T-helper 22 cell (primary cell): ENCODE results near the gene CLCN7.
"Not testable (repeated sequence)": the region's sequence is repeated elsewhere in the genome, so short reads cannot be mapped to it uniquely, and the experiment has no call there.

Experiments used
- DNase-seq: peaks from one replicate; pipeline ENCODE4 v3.0.0-alpha.2; 2020; ENCODE audit warnings: low read depth

The CLCN7 gene

DNA sequence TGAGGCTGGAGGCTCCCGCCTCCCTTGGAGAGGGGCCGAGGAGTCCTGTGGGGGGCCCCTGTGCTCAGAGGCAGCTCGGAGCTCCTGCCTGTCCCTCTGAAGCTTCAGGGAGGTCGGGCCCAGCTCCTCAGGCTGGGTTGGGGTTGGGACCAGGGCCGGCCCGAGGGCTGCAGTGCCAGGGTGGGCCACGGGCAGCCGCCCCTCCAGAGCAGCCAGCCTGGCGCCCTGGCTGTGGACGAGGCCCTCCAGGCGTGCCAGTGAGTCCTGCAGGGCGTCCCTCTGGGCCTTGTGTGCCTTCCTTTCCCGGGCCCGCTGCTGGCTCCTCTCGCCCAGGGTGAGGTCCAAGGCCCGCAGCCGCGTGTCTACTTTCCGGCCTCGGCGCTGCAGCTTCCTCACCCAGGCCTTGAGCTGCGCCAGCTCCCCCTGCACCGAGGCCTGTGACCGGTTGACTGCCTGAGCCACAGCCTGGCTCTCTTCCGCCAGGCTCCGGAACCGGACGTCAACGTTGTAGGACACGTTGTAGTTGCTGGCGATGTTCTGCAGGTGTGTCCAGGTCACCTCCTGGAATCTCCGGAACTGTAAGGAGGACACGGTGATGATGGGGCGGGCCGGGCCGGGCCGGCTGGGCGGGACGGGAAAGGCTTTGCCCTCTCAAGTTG lies 12.7 kb upstream of the CLCN7 start:
- DNase-seq, result no peak

DNA sequence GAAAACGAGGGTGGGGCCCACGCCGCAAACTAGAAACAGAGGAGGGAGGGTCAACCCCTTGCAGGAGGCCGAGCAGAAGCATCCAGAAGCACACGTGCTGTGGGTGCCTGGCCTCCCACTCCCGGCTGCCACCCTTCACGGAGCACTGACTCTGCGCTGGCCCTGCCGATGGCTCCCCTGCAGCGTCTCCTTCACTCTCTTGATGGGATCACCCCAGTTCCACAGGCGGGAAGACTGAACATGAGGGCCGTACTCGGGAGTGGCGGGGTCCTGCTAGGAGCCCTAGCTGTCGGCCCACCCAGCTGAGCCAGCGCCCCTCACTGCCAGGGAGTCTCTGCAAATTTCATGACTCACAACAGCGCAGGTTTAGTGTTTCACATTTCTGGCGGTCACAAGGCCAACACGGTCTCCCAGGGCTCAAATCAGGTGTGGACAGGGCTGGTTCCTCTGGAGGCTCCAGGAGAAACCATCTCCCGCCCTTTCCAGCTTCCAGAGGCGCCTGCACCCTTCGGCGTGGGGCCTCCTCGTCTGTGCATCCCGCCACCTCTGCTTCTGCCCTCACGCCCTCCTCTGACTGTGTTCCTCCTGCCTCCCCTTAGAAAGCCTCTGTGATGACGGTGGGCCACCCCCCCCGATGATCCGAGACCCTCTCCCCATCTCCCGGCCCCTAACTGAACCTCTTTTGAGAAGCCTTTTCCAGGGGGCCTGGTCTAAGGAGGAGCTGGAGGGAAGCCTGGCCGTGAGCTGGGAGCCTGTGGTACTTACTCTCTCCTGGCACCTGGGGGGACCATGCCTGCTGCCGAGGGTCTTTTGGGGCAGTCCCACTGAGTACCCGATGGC lies 11.9 kb upstream of the CLCN7 start:
- DNase-seq, result no peak

DNA sequence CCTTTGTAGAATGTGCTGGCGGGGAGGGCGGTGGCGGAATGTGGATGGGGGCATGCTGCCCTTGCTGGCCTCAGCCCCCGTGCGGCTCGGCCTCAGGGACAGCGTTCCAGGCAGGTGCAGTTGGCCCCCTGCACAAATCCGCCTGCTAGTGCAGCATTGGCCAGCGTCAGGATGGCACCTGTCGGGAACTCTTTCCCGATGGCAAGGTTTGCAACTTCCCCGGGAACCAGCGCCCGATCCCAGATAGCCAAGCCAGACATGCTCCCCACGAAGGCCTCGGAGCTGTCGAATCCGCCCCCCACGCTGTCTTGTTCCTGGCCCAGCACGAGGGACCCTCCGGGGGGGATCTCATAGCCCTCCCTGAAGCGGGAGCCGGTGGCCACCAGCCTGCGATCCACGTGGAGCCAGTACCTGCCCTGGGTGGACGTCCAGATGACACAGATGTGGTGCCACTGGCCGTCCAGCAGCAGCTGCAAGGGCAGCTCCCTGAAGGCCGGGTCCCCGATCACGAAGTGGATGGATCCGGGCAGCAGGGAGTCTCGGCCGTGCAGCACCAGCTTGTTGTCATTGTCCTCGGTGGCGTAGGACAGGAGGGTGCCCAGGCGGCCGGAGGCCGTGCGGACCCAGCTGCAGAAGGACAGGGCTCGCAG lies 11.1 kb upstream of the CLCN7 start:
- DNase-seq, result no peak

DNA sequence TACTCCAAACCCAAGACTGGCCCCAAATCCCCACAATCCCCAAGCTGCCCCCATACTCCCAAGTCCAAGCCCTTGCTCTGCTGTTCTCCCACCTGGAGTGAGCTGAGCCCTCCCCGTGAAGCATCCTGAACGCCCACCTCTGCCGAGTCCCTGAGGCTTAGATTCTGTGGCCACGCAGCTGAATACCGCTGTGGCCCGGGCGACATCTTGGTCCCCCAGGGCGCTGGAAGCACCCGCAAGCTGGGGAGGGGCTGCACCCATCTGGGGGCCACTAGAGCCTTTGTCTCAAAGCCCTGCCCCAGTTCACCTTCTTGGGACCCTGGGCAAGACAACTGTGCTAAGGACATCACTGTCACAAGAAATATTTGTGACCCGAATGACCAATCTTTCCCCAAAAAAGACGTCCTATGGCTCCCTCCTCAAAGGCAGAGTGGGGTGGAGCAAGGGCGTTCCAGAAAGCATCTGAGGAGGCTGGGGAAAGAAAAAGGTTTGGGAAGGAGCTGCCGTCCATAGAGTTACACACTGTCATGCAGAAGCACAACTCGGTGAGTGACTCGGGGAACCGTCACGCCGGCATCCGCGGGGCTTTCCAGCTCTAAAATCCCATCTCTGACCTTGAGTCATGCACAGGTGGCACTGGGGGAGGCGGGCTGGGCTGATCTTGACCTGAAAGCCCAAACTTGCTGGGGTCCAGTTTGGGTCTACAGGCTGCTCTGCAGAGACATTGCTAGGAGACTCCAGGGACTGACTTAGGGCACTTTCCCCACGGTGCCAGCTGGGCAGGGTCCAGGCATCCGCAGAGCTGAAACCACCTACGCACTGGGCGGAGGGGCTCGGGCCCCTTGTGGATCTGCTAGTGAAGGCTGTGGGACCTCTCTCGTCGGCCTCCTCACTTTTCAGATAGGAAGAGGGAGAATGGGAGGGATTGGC lies 7.3 kb upstream of the CLCN7 start:
- DNase-seq, result no peak

DNA sequence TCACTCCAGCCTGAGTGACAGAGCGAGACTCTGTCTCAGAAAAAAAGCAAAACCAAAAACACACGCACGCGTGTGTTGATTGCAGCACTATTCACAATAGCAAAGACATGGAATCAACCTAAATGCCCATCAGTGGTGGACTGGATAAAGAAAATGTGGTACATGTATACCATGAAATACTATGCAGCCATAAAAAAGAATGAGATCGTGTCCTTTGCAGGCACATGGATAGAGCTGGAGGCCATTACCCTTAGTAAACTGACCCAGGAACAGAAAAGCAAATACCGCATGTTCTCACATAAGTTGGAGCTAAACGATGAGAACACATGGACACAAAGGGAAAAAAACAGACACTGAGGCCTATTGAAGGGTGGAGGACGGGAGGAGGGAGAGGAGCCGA lies 4.1 kb upstream of the CLCN7 start:
- not testable (repeated sequence) for DNase-seq

DNA sequence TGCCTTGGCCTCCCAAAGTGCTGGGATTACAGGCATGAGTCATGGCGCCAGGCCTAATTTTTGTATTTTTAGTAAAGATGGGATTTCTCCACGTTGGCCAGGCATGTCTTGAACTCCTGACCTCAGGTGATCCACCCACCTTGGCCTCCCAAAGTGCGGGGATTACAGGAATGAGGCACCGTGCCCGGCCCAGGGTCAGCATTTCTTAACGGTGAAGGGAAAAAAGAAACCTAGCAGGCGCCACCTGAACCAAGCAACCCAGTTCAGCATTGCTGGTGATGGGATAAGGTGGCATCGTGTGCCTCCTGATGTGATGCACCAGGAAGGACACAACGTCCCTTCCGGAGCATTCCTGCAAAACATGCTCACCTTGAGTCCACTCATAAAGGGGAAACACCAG lies 2.2 kb upstream of the CLCN7 start:
- no peak for DNase-seq

DNA sequence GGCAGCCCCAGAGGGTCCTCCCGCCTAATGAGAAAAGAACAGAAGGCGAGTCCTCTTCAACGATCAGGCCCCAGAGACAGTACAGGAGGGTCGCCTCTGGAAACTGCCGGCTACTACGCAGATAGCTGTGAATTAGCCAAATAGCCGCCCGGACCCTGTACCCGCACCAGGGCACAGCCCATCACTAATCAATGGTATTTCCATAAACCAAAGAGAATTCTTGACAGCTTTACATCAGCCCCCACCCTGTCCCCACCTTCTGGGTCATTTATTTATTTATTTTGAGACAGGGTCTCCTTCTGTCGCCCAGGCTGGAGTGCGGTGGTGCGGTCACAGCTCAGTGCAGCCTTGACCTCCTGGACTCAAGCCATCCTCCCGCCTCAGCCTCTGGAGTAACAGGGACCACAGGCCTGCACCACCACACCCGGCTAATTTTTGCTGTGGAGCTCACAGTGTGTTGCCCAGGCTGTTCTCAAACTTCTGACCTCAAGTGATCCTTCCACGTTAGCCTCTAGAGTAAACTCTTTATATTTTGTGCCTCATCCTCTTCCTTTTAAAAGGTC lies 805 bp upstream of the CLCN7 start:
- DNase-seq, result no peak

DNA sequence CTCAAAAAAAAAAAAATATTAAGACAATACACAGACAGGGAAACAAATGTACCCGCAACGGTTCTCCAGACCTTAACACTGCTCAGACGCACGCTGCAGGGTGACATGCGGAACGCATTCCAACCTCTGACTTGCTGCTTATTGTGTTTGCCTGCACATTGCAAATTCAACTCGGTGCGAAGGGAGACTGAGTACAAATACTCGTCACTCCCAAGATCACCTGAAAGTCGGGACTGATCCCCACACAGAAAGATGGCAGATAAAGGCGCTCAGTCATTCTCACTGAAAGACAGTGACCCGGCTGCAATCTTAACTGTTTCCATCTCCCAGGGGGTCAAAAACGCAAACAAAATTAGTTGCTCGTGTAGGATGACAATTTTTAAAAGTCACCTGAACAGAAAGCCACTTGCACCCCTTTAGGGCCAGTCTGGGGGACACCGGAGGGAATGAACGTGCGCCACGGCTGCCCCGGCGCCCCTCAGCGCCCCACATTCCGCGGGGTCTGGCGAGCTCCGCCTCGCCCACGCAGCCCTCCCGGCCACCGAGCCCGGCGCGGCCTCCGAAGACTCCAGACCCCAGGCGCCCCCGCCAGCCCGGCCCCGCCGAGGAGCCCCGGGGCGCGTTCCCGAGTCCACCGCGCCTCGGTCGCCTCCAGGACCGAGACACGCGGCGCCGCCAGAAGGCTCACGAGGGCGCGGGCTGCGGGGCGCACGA lies 589 bp downstream of the CLCN7 start:
- DNase-seq, result no peak

DNA sequence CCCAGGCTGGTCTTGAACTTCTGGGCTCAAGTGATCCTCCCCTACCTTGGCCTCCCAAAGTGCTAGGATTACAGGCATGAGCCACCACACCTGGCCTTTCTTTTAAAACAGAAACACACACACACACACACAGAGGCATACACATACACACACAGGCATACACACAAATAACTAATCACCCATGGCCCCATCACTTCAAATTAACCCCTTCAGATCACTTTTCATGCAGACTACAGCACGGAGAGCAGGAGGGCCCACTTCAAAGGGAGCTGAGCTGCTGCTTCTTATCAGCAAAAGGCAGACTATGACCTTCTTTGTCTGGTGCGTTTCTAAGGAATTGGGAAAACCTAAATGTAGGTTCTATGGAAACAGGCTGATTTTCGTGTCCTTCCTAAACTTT lies 1.9 kb downstream of the CLCN7 start:
- no peak for DNase-seq

DNA sequence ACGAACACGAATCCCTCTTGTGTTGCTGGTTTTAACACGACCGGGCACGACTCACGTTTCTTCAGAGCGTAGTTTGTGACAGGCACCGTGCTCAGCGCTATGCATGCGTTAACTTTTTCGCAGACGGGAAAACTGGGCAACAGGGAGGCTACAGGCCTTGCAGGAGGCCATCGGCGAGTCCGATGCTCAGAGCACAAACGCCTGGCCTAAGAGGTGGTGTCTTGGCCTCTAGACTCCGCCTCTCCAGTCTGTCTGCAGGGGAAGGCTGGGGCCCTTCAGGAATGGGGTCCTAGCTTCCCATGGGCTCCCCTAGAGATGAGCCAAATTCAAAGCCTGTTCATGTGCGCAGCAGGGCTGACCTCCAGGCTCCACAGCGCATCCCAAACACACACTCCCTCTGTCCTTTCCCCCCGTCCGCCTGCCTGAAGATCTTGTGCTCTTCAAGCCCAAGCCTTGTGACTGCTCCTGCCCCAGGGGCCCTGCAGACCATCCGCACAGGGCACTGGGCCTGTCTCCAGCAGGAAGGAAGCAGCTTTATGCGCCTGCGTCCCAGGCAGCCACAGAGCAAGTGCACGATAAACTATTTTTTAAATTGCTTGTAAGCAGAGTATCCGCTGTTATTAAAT lies 3.1 kb downstream of the CLCN7 start:
- DNase-seq, result no peak

DNA sequence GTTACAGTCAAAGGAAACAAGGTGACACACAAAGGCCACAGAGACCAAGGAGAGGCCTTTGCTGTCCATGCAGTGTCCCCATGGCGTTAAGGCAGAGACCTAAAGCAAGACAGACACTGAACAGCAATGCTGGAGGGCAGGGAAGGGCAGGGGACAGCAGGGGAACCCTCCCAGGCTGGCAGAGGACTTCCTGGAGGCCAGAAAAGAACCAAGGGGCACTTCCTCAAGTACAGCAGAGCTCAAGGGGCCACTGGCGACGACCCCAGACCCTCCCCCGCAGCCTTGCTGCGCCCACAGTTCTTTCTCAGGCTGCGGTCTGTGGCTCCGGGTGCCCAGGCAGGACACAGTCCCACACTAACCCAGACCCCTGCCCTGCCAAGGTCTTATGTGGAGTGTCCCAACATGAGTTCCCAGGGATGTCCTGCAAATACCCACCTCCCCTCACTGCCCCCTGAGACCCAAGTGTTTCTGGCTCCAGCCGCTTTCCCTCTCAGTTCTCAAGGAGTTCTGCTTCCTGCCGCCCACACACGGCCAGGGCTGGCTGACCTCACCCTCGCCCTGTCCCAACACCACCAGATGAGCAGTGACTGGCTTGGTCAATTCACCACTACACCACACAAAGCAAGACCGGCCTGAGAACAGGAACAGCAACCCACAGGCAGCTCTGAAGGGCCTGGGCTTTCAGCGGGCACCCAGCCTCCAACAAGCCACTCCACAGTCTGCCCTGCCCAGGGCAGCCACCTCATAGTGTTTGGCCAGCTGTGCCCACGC lies 4.2 kb downstream of the CLCN7 start:
- no peak for DNase-seq

DNA sequence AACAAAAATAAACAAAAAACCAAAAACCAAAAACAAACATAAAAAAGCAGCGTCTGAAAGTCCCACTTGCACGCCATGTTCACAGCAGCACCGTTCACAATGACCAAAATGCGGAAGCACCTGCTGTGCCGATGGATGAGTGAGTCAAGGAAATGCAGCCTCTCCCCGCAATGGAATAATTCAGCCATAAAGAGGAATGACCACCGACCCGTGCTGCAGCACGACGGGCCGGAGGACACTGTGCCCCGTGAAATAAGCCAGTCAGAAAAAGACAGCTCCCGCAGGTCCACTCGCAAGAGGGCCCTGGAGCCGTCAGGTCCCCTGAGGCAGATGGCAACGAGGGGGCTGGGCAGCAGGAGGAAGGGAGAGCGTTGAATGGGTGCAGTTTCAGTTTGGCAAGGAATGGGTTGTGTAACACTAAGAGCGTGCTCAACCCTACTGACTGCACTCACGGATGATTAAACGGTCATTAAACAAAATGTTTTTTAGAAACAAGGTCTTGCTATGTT lies 5.1 kb downstream of the CLCN7 start:
- no peak for DNase-seq

DNA sequence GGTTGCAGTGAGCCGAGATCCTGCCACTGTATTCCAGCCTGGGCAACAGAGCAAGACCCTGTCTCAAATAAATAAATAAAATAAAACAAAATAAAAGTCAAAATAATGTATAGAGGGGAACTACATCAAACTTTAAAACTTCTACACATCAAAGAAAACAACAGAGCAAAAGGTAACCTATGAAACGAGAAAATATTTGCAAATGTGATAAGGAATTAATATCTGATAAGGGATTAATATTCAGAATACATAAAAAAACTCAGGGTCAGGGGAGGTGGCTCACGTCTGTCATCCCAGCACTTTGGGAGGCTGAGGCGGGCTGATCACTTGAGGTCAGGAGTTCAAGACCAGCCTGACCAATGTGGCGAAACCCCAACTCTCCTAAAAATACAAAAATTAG lies 5.7 kb downstream of the CLCN7 start:
- DNase-seq, result not testable (repeated sequence)

DNA sequence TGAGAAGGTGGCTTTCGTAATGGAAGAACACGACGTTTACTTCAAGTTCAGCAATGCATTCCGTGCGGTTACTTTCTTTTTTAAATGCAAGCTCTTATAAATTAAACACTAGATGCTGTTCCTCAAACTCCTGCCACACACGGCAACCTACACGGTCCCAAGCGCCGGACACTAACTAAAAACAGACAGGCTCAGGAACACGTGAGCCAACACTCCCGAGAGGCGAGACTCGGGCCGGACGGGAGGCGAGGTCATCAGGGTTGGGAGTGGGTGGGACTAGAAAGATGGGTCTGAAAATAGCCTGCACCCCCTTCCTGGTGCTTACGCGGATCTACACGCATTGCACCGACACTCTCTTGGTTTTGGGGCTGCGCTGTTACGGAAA lies 6.4 kb downstream of the CLCN7 start:
- no peak for DNase-seq

DNA sequence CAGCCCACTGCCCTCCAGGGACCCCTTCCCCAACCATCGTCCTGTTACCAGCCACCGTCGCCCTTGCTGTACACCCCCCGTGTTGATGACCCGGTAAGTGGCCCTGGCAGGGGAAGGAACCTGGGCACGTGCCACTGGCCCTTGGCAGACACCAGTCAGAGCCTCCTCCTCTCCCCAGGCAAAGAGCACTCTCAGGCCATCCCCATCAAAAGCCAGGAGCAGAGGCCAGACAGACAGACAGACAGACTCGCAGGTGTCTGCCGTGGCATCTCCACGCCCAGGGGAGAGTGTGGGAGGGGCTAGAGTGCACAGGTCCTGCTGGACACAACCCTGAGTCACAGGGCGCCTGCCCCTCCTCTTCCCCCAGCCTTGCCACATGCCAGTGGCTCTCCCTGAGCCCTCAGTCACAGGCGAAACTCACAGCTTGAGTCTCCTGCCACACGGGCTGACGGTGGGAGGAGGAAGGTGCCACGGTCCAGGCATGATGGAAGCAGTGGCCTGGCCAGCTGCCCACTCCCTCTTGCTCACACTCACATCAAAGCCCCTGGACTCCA lies 7.8 kb downstream of the CLCN7 start:
- DNase-seq, result no peak

DNA sequence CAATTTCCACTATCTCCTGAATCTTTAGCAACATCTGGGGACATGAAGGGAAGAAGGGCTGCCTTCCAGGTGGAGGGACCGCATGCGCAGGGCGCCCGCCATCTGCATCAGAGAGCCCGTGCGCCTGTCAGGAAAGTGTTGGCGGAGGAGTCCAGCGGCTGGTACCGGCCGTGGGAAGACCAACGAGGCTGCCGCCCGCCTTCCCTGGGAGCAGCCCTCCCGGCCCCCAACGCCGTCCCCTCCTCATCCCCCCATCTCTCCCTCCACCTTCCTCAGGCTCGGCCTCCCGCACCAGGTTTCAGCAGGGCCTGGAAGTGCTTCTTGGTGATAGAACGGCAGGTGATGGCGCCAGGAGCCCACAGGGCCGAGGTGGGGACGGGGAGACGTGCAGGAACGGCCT lies 8.8 kb downstream of the CLCN7 start:
- no peak for DNase-seq

DNA sequence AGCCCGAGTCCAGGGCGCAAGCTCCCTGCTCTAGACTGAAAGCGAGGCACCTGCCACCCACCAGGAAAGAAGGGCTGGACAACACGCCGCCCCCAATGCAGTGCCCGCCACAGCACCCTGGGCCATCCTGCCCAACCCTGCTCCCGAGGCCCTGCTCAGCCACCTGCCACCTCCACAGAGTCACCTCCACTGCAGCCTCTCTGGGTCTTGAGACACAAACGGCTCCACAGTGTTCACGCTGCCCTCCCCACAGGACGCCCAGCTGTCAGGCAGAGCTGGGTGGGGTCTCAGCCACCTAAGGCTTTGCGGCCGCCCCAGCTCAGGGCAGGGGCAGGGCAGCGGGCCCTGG lies 9.3 kb downstream of the CLCN7 start:
- no peak for DNase-seq

DNA sequence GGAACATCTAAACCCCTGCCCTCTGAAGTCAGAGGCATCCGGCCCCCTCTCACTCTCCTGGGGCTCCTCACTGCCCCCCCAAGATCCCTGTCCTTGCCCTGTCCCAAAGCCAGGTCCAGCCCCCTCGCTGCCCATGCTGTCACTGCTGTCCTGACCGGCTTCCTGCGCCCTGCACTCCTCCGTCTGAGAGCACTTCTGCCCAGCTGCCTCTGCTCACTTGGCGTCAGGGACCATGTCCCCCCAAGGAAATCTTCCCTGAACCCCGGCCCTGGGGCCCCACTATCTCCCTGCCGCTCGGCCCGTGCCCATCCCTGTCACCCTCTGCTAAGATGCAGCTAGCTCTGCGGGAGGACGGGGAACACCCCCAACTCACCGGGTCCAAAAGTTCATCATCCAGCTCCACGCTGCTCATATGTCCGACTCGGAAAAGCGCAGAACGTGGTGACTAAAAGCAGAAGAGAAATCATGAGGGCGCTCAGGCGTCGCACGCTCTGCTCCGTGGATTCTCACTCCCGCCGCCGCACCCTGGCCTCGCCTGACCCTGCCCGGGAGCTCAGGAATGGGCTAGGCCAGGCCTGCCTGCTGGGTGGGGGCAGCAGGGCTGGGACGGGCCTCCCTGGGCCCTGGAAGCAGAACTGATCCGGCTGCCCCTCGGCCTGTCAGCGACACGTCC lies 9.8 kb downstream of the CLCN7 start:
- no peak for DNase-seq
